Activated CD4-positive, alpha-beta T cell treated with anti-CD3 and anti-CD28 coated beads for 36 hours (primary cell): ENCODE results near the gene PPM1M. TPM values are rescaled to one million over a fixed set of nuclear protein-coding genes. Genes with fewer than 3 reads are reported as not detected.
A peak's percentile ranks its signal among the peaks of the same experiment; 100 is the strongest.
"Not testable (repeated sequence)": the region's sequence is repeated elsewhere in the genome, so short reads cannot be mapped to it uniquely, and the experiment has no call there.

ENCODE experiments used
- ATAC-seq: fragments of 200-7000 bp; cut with Tn5 transposase; one replicate; pipeline ENCODE4 v1.10.0; 2021; ENCODE audit warnings: mild to moderate bottlenecking, moderate library complexity
- CTCF ChIA-PET: fragments of 350-600 bp; sonication (Branson Sonifier 250); formaldehyde crosslinking; loops from one replicate; lab custom pipeline; 2021; ENCODE audit warnings: antibody characterized with exemption; lab: Charles Lee
- POLR2A ChIA-PET: fragments of 350-600 bp; sonication (Branson Sonifier 250); formaldehyde crosslinking; loops from one replicate; lab custom pipeline; 2021; ENCODE audit warnings: antibody characterized with exemption, inconsistent platforms; lab: Charles Lee
- DNase-seq: peaks from one replicate; pipeline ENCODE4 v3.0.0-alpha.2; 2020
- H3K27ac Mint-ChIP-seq: one replicate; pipeline ENCODE4 v1.8.0; 2021; ENCODE audit warnings: mixed read lengths
- H3K27me3 Mint-ChIP-seq: one replicate; pipeline ENCODE4 v1.8.0; 2021; ENCODE audit warnings: mixed read lengths
- H3K36me3 Mint-ChIP-seq: one replicate; pipeline ENCODE4 v1.8.0; 2021; ENCODE audit warnings: low read depth, mixed read lengths
- H3K4me1 Mint-ChIP-seq: one replicate; pipeline ENCODE4 v1.8.0; 2021; ENCODE audit warnings: mixed read lengths
- H3K4me3 Mint-ChIP-seq: one replicate; pipeline ENCODE4 v1.8.0; 2021; ENCODE audit warnings: mild to moderate bottlenecking, moderate library complexity, mixed read lengths
- H3K9me3 Mint-ChIP-seq: one replicate; pipeline ENCODE4 v1.8.0; 2021; ENCODE audit warnings: low read depth, mixed read lengths
- intact Hi-C, 2 experiments: fragments of 100-400 bp; cut with DNase I in 1 of 2; cut with micrococcal nuclease in 1 of 2; formaldehyde crosslinking; loops; one replicate each; pipeline versions ENCODE4 v1.14.2 to v1.15.1; 2022 to 2024; cut with DNase I, micrococcal nuclease
- total RNA-seq, 2 experiments: library from RNA; stranded (reverse); gene quantifications; one replicate each; pipeline ENCODE4 v1.2.3, GENCODE V29; 2021

Gene PPM1M
- total RNA-seq, 2 experiments from 2014 or later, result 52.9 to 59.2 TPM

- H3K27ac Mint-ChIP-seq, result peak overlapping the region; percentile 73
- ChIA-PET CTCF (interaction anchor here (0.9 to 1.4 kb wide), 2 partner anchors 20 to 1787 kb away, joined by 3 to 6 read pairs; no protein-coding TSS in a partner anchor), POLR2A (no interaction called here)
- peaks cover 93% of the 10 kb centered on the region for H3K36me3 Mint-ChIP-seq
- no peak for DNase-seq
- no peaks in the 10 kb centered on the region for H3K27me3 Mint-ChIP-seq
- H3K4me3 Mint-ChIP-seq, result no peak overlapping the region
- H3K4me1 Mint-ChIP-seq, result peaks cover 94% of the 10 kb centered on the region
- intact Hi-C loops, result no loop called here
- ATAC-seq, result no peak
- H3K9me3 Mint-ChIP-seq, result no peaks in the 10 kb centered on the region
Observed at GRCh38 chr3:52256622-52257021, 11.1 kb downstream of the PPM1M start.

DNA sequence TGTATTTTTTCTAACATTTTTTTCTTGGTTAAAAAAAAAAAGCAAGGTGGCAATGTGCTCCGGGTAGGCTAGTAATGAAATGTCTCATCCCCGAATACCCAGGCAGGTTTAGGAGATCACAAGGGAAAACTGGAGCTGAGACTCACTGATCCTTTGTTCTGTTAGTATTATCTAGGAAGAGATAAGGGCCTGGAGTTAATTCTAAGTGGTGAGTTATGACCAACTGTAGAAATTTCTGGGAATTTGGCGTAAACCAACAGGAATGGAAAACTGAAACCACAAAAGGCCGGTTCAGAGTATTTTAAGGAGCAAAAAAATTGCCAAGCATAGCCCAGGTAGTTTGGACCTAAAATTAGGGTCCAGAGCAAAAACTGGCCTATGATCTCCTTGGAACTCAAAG lies 12.4 kb downstream of the PPM1M start:
- Mint-ChIP-seq H3K4me3 (no peak overlapping the region), H3K4me1 (peaks cover 94% of the 10 kb centered on the region), H3K36me3 (peaks cover 93% of the 10 kb centered on the region), H3K9me3 (no peaks in the 10 kb centered on the region), H3K27me3 (no peaks in the 10 kb centered on the region), H3K27ac (peak overlapping the region; percentile 73)
- CTCF ChIA-PET, result interaction anchor here (1.0 to 2.0 kb wide), 3 partner anchors 9 to 29 kb away, joined by 3 to 6 read pairs (median 5); no protein-coding TSS in a partner anchor
- intact Hi-C loops, result no loop called here
- DNase-seq, result no peak
- POLR2A ChIA-PET, result no interaction called here
- ATAC-seq, result no peak

- H3K27ac Mint-ChIP-seq, result peak overlapping the region; percentile 73
- DNase-seq, result no peak
- no peak overlapping the region for H3K4me3 Mint-ChIP-seq
- H3K36me3 Mint-ChIP-seq, result peaks cover 93% of the 10 kb centered on the region
- no peaks in the 10 kb centered on the region for H3K27me3 Mint-ChIP-seq
- no peaks in the 10 kb centered on the region for H3K9me3 Mint-ChIP-seq
- ChIA-PET POLR2A (interaction anchor here (1.1 kb wide), 1 partner anchor 15 kb away, joined by 4 read pairs; no protein-coding TSS in a partner anchor), CTCF (interaction anchor here (0.6 to 2.0 kb wide), 9 partner anchors 9 to 202 kb away, joined by 3 to 6 read pairs (median 4); no protein-coding TSS in a partner anchor)
- peak; percentile 42 for ATAC-seq
- peaks cover 94% of the 10 kb centered on the region for H3K4me1 Mint-ChIP-seq
- intact Hi-C loops, result no loop called here
Observed at GRCh38 chr3:52259035-52259434, 13.5 kb downstream of the PPM1M start.

DNA sequence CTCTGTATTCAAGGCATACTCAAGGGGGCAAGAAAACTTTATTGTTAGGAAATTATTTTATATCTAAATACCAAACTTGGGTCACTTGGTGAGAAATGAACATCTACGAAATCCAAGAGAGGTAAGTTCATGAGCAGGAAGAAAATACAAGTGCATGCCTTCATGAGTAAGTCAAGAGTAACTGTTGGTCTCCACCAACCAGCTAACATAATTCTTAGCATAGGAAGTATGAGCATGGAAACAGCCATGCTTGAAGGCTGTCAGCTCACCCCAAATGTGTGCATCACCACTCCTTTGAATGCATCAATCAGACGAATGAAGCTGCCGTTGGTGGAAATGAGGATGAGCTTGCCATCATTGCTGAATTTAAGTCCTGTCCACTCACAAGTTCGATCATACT lies 13.9 kb downstream of the PPM1M start:
- Mint-ChIP-seq H3K27me3 (no peaks in the 10 kb centered on the region), H3K4me3 (no peak overlapping the region), H3K4me1 (peaks cover 94% of the 10 kb centered on the region), H3K9me3 (no peaks in the 10 kb centered on the region), H3K36me3 (peaks cover 93% of the 10 kb centered on the region), H3K27ac (peak overlapping the region; percentile 73)
- CTCF ChIA-PET, result interaction anchor here (0.8 to 2.0 kb wide), 6 partner anchors 9 to 27 kb away, joined by 3 to 6 read pairs (median 4); no protein-coding TSS in a partner anchor
- peak; percentile 39 for ATAC-seq
- intact Hi-C loops, result no loop called here
- POLR2A ChIA-PET, result interaction anchor here (1.1 kb wide), 1 partner anchor 15 kb away, joined by 4 read pairs; no protein-coding TSS in a partner anchor
- no peak for DNase-seq

- H3K4me1 Mint-ChIP-seq, result peaks cover 87% of the 10 kb centered on the region
- H3K4me3 Mint-ChIP-seq, result no peak overlapping the region
- no peaks in the 10 kb centered on the region for H3K9me3 Mint-ChIP-seq
- POLR2A ChIA-PET, result no interaction called here
- peaks cover 89% of the 10 kb centered on the region for H3K36me3 Mint-ChIP-seq
- no peaks in the 10 kb centered on the region for H3K27me3 Mint-ChIP-seq
- peak overlapping the region; percentile 75 for H3K27ac Mint-ChIP-seq
- no peak for DNase-seq
- CTCF ChIA-PET, result interaction anchor here (0.6 to 1.0 kb wide), 2 partner anchors 27 to 77 kb away, joined by 3 to 5 read pairs; no protein-coding TSS in a partner anchor
- intact Hi-C loops, result no loop called here
- no peak for ATAC-seq
Observed at GRCh38 chr3:52262447-52262846, 16.9 kb downstream of the PPM1M start.

DNA sequence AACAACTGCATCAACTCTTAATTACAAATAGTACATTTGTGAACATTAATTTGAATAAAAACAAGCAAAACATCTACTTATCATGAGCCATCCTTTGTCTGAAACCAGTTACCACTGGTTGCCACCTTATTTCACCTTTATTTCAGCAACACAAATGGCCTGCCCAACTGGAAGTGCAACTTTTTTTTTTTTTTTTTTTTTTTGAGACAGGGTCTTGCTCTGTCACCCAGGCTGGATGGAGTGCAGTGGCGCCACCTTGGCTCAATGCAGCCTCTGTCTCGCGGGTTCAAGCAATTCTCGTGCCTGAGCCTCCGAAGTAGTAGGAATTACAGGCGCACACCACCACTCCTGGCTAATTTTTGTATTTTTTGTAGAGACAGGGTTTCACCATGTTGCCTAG lies 19.8 kb downstream of the PPM1M start:
- ChIA-PET CTCF (no interaction called here), POLR2A (no interaction called here)
- intact Hi-C loops, result no loop called here
- ATAC-seq (no peak), DNase-seq (no peak)
- H3K9me3 Mint-ChIP-seq, result no peaks in the 10 kb centered on the region
- no peaks in the 10 kb centered on the region for H3K27me3 Mint-ChIP-seq
- peaks cover 88% of the 10 kb centered on the region for H3K36me3 Mint-ChIP-seq
- H3K4me1 Mint-ChIP-seq, result peaks cover 89% of the 10 kb centered on the region
- H3K27ac Mint-ChIP-seq, result peak overlapping the region; percentile 71
- no peak overlapping the region for H3K4me3 Mint-ChIP-seq

DNA sequence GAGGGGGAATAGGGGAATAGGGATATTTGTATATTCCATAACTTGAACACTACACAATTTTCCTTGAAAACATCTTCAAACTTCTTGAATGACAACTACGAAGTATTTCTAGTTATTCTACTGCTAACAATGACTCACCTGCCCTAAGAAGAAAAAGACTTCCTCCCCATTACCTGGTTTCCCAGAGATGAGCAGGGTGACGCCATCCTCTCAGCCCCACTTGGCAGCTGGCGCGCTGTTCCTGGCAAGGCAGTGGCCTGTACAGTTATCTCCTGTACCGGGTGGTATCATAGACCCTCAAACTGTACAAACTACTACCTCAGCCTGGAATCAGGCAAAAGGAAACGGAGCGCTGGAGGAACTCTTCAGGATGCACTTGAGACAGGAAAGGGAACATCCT lies 22.5 kb downstream of the PPM1M start:
- intact Hi-C loops, result no loop called here
- Mint-ChIP-seq H3K4me1 (peaks cover 88% of the 10 kb centered on the region), H3K9me3 (no peaks in the 10 kb centered on the region), H3K27me3 (no peaks in the 10 kb centered on the region), H3K27ac (peak overlapping the region; percentile 93), H3K4me3 (peak overlapping the region; percentile 57), H3K36me3 (peaks cover 89% of the 10 kb centered on the region)
- CTCF ChIA-PET, result interaction anchor here (0.5 to 1.9 kb wide), 6 partner anchors 9 to 269 kb away, joined by 3 to 8 read pairs (median 4); no protein-coding TSS in a partner anchor
- ATAC-seq, result peak; percentile 65
- POLR2A ChIA-PET, result interaction anchor here (0.6 kb wide), 1 partner anchor 18 kb away, joined by 3 read pairs; no protein-coding TSS in a partner anchor
- peak; percentile 82 for DNase-seq

GRCh38 chr3:52269776-52270175 lies 24.2 kb downstream of the PPM1M start:
- POLR2A ChIA-PET, result no interaction called here
- peaks cover 87% of the 10 kb centered on the region for H3K4me1 Mint-ChIP-seq
- CTCF ChIA-PET, result interaction anchor here (0.7 to 1.7 kb wide), 2 partner anchors 27 to 28 kb away, joined by 3 read pairs; no protein-coding TSS in a partner anchor
- DNase-seq (no peak), ATAC-seq (no peak)
- H3K36me3 Mint-ChIP-seq, result peaks cover 89% of the 10 kb centered on the region
- H3K9me3 Mint-ChIP-seq, result no peaks in the 10 kb centered on the region
- H3K27me3 Mint-ChIP-seq, result no peaks in the 10 kb centered on the region
- H3K27ac Mint-ChIP-seq, result peak overlapping the region; percentile 93
- intact Hi-C loops, result loop anchor here (1.0 to 10.0 kb wide), 5 partner anchors 16 to 1655 kb away; partner anchors contain the start of genes CISH (in 1 of the 2), GNL3 (in 1 of the 2), MAPKAPK3 (in 1 of the 2) and PBRM1 (in 1 of the 2)
- H3K4me3 Mint-ChIP-seq, result peak overlapping the region; percentile 99

GRCh38 chr3:52270252-52270754 lies 24.7 kb downstream of the PPM1M start:
- H3K9me3 Mint-ChIP-seq, result no peaks in the 10 kb centered on the region
- ATAC-seq (no peak), DNase-seq (no peak)
- intact Hi-C loops, result loop anchor here (1.0 to 10.0 kb wide), 5 partner anchors 17 to 1656 kb away; partner anchors contain the start of genes CISH (in 1 of the 2), GNL3 (in 1 of the 2), MAPKAPK3 (in 1 of the 2) and PBRM1 (in 1 of the 2)
- CTCF ChIA-PET, result interaction anchor here (0.5 to 2.2 kb wide), 9 partner anchors 24 to 68 kb away, joined by 3 to 12 read pairs (median 3); partner anchors contain the start of gene PPM1M
- peak overlapping the region; percentile 99 for H3K4me3 Mint-ChIP-seq
- no peaks in the 10 kb centered on the region for H3K27me3 Mint-ChIP-seq
- H3K36me3 Mint-ChIP-seq, result peaks cover 90% of the 10 kb centered on the region
- POLR2A ChIA-PET, result interaction anchor here (0.6 to 1.8 kb wide), 3 partner anchors 17 to 28 kb away, joined by 3 to 5 read pairs (median 4); no protein-coding TSS in a partner anchor
- H3K27ac Mint-ChIP-seq, result peak overlapping the region; percentile 93
- H3K4me1 Mint-ChIP-seq, result peaks cover 85% of the 10 kb centered on the region

DNA sequence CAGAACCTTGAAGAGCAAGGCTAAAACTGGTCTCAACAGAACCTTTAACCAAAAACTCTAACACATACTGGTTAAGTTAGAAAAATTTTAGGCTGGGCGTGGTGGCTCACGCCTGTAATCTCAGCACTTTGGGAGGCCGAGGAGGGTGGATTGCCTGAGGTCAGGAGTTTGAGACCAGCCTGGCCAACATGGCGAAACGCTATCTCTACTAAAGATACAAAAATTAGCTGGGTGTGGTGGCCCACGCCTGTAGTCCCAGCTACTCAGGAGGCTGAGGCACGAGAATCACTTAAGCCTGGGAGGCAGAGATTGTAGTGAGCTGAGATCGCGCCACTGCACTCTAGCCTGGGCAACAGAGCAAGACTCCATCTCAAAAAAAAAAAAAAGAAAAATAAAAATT lies 26.6 kb downstream of the PPM1M start:
- not testable (repeated sequence) for DNase-seq, H3K27me3 Mint-ChIP-seq, H3K9me3 Mint-ChIP-seq, ATAC-seq
- Mint-ChIP-seq H3K4me3 (peak overlapping the region; percentile 99), H3K36me3 (peaks cover 93% of the 10 kb centered on the region), H3K27ac (peak overlapping the region; percentile 93), H3K4me1 (peaks cover 71% of the 10 kb centered on the region)
- CTCF ChIA-PET, result interaction anchor here (0.8 to 2.2 kb wide), 7 partner anchors 13 to 68 kb away, joined by 4 to 12 read pairs (median 5); partner anchors contain the start of gene PPM1M
- POLR2A ChIA-PET, result interaction anchor here (0.7 kb wide), 1 partner anchor 37 kb away, joined by 3 read pairs; no protein-coding TSS in a partner anchor
- intact Hi-C loops, result loop anchor here (10.0 kb wide), 4 partner anchors 277 to 1657 kb away; partner anchors contain the start of genes CISH (in 1 of the 2), GNL3 (in 1 of the 2), MAPKAPK3 (in 1 of the 2) and PBRM1 (in 1 of the 2)

DNA sequence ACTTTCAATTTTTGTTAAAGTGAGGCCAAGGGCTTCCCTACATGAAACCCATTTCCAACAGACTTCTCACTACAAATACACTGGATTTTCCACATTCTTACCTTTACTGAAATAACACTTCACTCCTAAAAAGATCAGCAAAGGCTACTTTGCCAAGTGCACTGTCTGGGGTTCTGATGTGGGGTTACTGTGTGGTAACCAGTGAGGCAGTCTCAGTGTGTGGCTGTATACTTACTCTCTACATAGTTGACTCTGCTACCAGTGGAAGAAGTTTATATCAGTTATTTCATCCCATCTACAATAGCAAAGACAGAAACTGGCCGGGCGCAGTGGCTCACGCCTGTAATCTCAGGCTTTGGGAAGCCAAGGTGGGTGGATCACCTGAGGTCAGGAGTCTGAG lies 27.3 kb downstream of the PPM1M start:
- intact Hi-C loops, result loop anchor here (10.0 kb wide), 4 partner anchors 278 to 1658 kb away; partner anchors contain the start of genes CISH (in 1 of the 2), GNL3 (in 1 of the 2), MAPKAPK3 (in 1 of the 2) and PBRM1 (in 1 of the 2)
- H3K4me1 Mint-ChIP-seq, result peaks cover 64% of the 10 kb centered on the region
- H3K36me3 Mint-ChIP-seq, result peaks cover 92% of the 10 kb centered on the region
- DNase-seq (peak; percentile 36), ATAC-seq (peak; percentile 17)
- no peaks in the 10 kb centered on the region for H3K9me3 Mint-ChIP-seq
- CTCF ChIA-PET, result interaction anchor here (0.8 to 1.7 kb wide), 4 partner anchors 14 to 67 kb away, joined by 4 to 6 read pairs (median 4); no protein-coding TSS in a partner anchor
- POLR2A ChIA-PET, result no interaction called here
- no peaks in the 10 kb centered on the region for H3K27me3 Mint-ChIP-seq
- peak overlapping the region; percentile 99 for H3K4me3 Mint-ChIP-seq
- peak overlapping the region; percentile 99 for H3K27ac Mint-ChIP-seq
